GM12874 (cell line): ENCODE data around the gene LPP.

ENCODE experiments used
- TF ChIP-seq, protein P1 (sequence below): IDR thresholded peaks from 2 replicates; pipeline ENCODE4 v1.5.1; 2011; ENCODE audit warnings: low read depth, mild to moderate bottlenecking, control low read depth, low read length, moderate library complexity; ENCODE audit not compliant: insufficient read depth

LPP gene

DNA sequence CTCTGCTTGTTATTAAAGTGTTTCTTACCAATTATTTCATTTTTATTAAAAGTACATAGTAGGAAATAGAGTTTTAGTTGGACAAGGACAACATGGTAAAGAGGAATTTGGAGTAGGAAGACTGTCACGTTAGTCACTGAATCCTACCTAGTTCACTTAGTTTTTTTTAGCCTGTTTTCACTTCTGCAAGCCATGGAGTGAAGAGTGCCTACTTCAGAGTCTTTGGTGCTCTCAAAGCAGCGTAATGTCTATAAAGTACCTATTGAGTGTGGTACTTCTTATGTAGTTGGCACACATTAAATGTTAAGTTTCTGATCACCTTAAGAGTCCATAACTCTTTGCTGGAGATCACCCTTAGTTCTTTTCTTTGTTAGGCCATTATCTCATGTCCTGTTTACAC, 78.7 kb downstream of the LPP start:
- TF ChIP-seq, protein P1, sequence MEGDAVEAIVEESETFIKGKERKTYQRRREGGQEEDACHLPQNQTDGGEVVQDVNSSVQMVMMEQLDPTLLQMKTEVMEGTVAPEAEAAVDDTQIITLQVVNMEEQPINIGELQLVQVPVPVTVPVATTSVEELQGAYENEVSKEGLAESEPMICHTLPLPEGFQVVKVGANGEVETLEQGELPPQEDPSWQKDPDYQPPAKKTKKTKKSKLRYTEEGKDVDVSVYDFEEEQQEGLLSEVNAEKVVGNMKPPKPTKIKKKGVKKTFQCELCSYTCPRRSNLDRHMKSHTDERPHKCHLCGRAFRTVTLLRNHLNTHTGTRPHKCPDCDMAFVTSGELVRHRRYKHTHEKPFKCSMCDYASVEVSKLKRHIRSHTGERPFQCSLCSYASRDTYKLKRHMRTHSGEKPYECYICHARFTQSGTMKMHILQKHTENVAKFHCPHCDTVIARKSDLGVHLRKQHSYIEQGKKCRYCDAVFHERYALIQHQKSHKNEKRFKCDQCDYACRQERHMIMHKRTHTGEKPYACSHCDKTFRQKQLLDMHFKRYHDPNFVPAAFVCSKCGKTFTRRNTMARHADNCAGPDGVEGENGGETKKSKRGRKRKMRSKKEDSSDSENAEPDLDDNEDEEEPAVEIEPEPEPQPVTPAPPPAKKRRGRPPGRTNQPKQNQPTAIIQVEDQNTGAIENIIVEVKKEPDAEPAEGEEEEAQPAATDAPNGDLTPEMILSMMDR: no peak

DNA sequence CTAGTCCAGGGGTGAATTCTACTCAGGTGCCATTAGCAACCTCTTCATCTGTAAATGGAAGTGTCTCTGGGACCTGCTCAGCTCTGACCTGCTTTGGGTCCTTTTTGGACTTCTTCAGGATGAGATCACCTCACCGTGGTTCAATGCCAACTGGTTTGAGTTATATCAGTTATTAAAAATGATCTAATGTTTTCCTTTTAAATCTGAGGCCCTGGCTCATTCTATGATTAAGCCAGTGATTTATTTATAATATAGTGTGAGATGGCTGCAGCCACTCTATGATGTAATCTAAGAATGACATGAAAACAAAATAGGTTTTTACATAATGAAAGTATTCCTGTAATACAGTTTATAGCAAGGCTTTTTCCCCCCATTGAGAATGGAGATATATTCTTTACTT, 79.4 kb downstream of the LPP start:
- TF ChIP-seq, protein P1: no peak

DNA sequence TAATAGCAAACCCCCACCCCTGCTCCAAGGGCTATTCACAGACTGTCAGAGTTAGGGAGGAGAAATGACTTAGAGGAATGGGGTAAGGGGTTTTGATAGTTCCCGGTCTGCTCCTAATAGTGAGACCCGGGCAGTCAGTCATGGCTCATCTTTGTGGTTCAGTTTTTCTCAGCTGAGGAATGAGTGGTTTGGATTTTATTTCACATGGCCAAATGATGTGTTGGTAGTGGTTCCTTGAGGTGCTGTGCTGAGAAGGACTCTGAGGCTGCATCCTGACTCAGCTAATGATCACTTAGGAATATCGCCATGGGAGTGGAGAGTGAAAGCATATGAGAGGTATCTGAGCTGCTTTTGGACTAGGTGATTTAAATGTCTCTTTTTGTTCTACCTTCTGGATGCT, 80.2 kb downstream of the LPP start:
- TF ChIP-seq, protein P1: no peak

DNA sequence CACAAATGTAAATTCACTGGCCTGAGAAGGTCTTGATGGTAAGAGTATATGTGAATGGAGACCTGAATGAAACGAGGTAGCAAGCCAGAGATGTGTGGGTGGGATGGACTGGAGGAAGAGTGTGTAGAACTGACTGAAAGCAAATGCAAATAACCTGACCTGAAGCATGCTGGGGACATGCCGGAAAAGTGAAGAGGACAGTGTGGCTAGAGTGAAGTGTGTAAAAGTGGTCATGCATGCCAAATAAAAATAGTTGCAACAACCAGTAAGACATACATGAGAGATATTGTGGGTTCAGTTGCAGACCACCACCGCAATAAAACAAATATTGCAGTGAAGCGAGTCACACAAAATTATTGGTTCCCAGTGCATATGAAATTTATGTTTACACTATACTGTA, 82.3 kb downstream of the LPP start:
- TF ChIP-seq, protein P1: no peak

DNA sequence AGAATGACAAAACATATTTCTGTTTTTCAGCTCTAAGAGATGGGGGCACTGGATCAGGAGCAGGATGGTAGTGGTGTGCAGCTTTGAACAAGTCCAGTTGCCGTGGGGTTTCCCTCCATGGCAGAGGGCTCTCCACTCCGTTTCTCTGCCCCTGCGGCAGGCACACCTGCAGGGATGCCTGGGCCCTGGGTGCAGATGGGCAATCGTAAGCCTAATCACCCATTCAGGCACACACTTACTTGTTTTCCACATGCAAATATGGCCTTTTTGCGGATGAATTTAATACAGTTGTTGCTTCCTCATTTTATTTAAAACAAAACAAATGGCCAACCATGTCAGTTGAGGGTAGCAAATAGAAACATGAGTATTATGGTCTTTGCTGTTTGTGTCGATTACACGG, 85.1 kb downstream of the LPP start:
- TF ChIP-seq, protein P1: no peak

DNA sequence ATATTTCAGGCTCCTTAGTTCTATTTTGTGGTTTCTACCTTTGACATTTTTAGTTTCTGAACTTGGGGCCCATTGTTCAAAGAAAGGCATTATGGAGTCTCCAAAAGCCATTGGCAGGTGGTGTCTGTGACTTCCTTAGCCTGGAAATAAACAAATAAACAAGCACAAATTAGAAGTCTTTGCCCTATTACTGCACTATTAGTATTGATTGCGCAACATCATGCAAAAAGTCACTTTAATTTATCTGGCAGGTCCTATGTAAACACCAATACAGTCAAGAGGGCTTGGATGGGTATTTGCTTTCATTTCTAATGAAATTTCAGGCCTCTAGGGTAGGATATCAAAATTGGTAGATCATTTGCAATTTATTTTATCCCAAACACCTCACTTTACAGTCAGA, 85.6 kb downstream of the LPP start:
- TF ChIP-seq, protein P1: no peak

DNA sequence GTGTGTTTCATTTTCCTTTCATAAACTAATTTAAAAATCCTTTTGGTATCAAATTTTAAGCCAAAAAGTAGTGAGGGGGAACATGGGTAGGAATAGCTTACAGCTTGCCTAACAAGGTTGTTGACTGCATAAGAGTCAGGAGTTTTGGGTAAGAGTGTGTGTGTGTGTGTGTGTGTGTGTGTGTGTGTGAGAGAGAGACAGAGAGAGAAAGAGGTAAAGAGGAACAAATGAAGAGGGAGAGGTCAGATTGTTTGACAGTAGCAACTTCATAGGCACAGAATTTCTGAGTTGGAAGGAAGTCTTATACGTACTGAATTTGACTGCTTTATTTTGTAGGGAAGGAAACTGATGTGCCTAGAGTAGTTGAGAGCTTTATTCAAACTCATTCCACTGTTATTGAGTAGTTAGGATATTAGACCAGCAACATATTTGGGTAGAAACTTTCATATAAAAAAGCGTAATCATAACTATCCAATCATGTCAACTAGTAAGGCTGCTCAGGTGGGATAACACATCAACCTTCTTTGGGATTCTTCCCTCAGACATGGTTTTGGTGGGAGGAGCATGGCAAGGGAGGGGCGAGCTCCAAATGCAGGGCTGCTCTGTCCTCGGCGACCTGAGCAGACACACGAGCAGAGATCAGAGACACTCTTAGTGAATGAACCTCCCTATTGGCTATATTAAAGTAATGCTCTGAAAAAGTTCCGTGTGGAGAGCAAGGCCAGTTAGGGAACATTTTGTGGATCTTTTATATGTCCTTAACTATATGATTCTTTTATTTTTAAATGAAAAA, 86.4 kb downstream of the LPP start:
- TF ChIP-seq, protein P1: no peak
